GM18505 (cell line): ENCODE measurements around the gene APBB2.

Source experiments
- ATAC-seq: cut with Tn5 transposase; IDR thresholded peaks from one replicate; pipeline ENCODE4 v1.9.1; 2021; ENCODE audit not compliant: unreplicated experiment
- POLR2A ChIP-seq: IDR thresholded peaks from 4 replicates; pipeline ENCODE4 v1.6.1; 2011; ENCODE audit warnings: borderline replicate concordance; ENCODE audit not compliant: insufficient read depth, insufficient read length; ENCODE audit errors: extremely low read depth

The APBB2 gene

GRCh38 chr4:41174444-41174843 is 39.9 kb downstream of the APBB2 start:
- no peak for TF ChIP-seq POLR2A
- no peak for ATAC-seq

DNA sequence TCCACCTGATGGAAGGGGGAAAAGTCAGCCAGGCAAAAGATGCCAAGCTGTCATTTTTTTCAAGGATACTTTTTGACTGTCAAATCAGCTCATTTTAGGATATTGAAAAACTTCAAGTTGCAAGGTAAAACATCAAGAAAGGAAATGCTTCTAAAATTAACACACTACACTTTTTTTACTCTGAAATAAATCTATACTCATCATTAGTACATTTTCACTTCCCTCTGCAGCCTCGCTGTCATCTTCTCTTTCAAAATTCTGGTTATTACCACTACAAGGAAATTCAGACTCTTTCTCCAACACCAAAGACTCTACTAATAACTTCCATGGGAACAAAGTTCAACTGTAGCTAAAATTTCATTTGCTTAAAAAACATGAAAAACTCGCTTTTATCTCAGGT is 41.6 kb downstream of the APBB2 start:
- no peak for ATAC-seq

GRCh38 chr4:41169256-41169800 is 45.0 kb downstream of the APBB2 start:
- ATAC-seq = no peak
- TF ChIP-seq POLR2A = no peak

More for the DNA sequence above, 41.6 kb downstream of the APBB2 start:
- TF ChIP-seq POLR2A = no peak

GRCh38 chr4:41167191-41167590 is 47.2 kb downstream of the APBB2 start:
- ATAC-seq = no peak
- TF ChIP-seq POLR2A = no peak

DNA sequence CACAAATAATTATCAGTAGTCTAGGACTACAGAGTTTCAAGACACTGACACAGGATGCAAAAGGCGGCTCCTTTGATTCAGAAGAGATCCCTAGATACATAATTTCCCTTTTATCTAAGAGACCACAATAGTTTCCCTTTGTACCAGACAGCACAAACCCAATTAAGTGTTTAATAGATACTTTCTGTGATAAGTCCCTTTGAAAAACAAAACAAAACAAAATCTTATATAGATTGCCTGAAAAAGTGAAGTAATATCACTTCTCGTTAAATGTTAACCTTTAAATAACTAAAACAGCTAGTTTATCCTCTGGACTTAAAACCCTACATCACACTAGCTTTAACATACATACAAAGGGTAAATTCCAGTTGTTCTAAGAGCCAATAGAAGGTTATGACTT is 49.9 kb downstream of the APBB2 start:
- no peak for TF ChIP-seq POLR2A
- ATAC-seq = no peak

DNA sequence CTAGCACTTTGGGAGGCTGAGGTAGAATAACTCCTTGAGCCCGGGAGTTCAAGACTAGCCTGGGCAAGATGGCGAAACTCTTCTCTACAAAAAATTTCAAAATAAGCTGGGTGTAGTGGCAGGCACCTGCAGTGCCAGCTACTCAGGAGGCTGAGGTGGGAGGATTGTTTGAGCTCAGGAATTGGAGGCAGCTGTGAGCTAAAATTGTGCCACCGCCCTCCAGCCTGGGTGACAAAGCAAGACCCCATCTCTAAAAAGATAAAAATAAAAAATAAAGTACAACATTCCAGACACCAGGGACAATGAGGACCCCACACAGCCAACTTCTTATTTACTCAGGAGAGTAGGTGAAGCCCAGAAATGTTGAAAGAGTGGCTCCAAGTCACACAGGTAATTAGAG is 53.0 kb downstream of the APBB2 start:
- TF ChIP-seq POLR2A = no peak
- ATAC-seq = no peak

DNA sequence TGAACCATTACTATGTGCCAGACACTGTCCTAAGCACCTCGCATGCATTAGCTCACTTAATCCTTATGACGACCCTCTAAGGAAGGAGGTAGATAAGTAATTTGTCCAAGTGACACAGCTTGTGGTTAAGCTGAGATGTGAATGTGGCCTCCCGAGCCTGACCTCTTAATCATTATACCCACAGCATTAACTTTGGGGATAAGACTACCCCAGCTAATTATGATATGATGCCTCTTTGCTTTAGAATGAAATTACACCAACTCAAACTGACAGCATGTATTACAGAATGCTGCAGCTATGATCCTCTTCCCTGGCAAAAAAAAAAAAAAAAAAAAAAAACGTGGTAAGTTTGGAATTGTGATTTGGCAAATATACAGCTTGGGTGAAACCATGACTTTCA is 53.5 kb downstream of the APBB2 start:
- ATAC-seq = no peak
- no peak for TF ChIP-seq POLR2A

- TF ChIP-seq POLR2A = no peak
- no peak for ATAC-seq
Measured at GRCh38 chr4:41160012-41160789, 54.1 kb downstream of the APBB2 start.

- TF ChIP-seq POLR2A = no peak
- no peak for ATAC-seq
Measured at GRCh38 chr4:41158756-41159155, 55.6 kb downstream of the APBB2 start.

- ATAC-seq = no peak
- TF ChIP-seq POLR2A = no peak
Measured at GRCh38 chr4:41158274-41158673, 56.1 kb downstream of the APBB2 start.

DNA sequence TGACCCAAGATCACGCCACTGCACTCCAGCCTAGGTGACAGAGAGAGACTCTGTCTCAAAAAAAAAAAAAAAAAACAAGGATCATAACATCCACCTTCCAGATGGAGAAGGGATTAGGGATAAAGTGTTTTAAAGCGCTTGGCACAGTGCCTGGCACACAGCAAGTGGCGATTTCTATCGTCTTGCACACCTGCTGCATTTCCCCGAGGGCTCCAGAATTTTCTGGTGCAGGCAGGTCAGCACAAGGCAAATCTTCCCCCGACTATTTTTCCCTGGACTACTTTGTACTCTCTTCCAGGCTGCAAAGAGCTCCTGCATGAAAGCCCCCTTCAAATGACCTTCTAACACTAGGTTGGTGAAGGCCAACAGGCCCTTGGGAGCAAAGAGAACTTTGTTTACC is 57.3 kb downstream of the APBB2 start:
- TF ChIP-seq POLR2A = no peak
- ATAC-seq = no peak

GRCh38 chr4:41156574-41156973 is 57.8 kb downstream of the APBB2 start:
- TF ChIP-seq POLR2A = no peak
- no peak for ATAC-seq

GRCh38 chr4:41155194-41155830 is 59.0 kb downstream of the APBB2 start:
- no peak for ATAC-seq
- no peak for TF ChIP-seq POLR2A

GRCh38 chr4:41154814-41155177 is 59.5 kb downstream of the APBB2 start:
- ATAC-seq = no peak
- TF ChIP-seq POLR2A = no peak
